ENCODE data around the gene MTARC1. TPM values are rescaled to one million over a fixed set of nuclear protein-coding genes. Genes with fewer than 3 reads are reported as not detected.

Gene MTARC1
- total RNA-seq, 2 donors from 2014 or later, result 5.2 to 71.5 TPM

GRCh38 chr1:220785166-220786056 is 1.3 kb upstream of the MTARC1 start:
- Histone ChIP-seq H3K36me3 (replicated peaks in 1 of 2; ENCODE audit: insufficient read depth in 1 of 2, low read depth in 2 of 2) (no peaks in the 10 kb centered on the region), H3K4me1 (peaks cover 17% of the 10 kb centered on the region), H3K4me3 (no peak overlapping the region), H3K27me3 (no peaks in the 10 kb centered on the region), H3K9me3 (no peaks in the 10 kb centered on the region), H3K27ac (peak overlapping the region in 3 of 4 donors; percentile 85 to 86 (median 85))
- DNase-seq (no peak), ATAC-seq (no peak)
- intact Hi-C loops (cut with DNase I), result no loop called here
- TF ChIP-seq POLR2A (IDR thresholded peaks at IDR 0.05) (no peak), CTCF (IDR thresholded peaks at IDR 0.05) (no peak)
- WGBS, 2 donors, result 81 to 82% methylated on average over 11 of the region's 11 CpGs

- Histone ChIP-seq H3K4me3 (no peak overlapping the region), H3K36me3 (replicated peaks in 1 of 2; ENCODE audit: insufficient read depth in 1 of 2, low read depth in 2 of 2) (no peaks in the 10 kb centered on the region), H3K27ac (peak overlapping the region; percentile 69 to 86 (median 85)), H3K27me3 (no peaks in the 10 kb centered on the region), H3K4me1 (peaks cover 17% of the 10 kb centered on the region), H3K9me3 (no peaks in the 10 kb centered on the region)
- peak in 3 of 4 donors; percentile 40 to 64 (median 52) for DNase-seq
- TF ChIP-seq CTCF (IDR thresholded peaks at IDR 0.05) (peak in 1 of 7 experiments; percentile 3), POLR2A (IDR thresholded peaks at IDR 0.05) (no peak)
- intact Hi-C loops (cut with DNase I), result no loop called here
- WGBS, 2 donors, result 15 to 24% methylated on average over 5 to 13 of the region's 13 CpGs
- ATAC-seq, result peak; percentile 42
Observed at GRCh38 chr1:220786057-220786336, 716 bp upstream of the MTARC1 start.

GRCh38 chr1:220787069-220787619 is 431 bp downstream of the MTARC1 start:
- WGBS, 2 donors, result 1 to 2% methylated on average over 17 to 29 of the region's 32 CpGs
- Histone ChIP-seq H3K4me1 (peaks cover 17% of the 10 kb centered on the region), H3K27me3 (no peaks in the 10 kb centered on the region), H3K4me3 (peak overlapping the region; percentile 21 to 35), H3K36me3 (replicated peaks in 1 of 2; ENCODE audit: insufficient read depth in 1 of 2, low read depth in 2 of 2) (no peaks in the 10 kb centered on the region), H3K27ac (peak overlapping the region; percentile 69 to 86 (median 85)), H3K9me3 (no peaks in the 10 kb centered on the region)
- TF ChIP-seq POLR2A (IDR thresholded peaks at IDR 0.05) (peak in 1 of 3 donors; percentile 3), CTCF (IDR thresholded peaks at IDR 0.05) (no peak)
- DNase-seq (peak; percentile 73 to 84 (median 79)), ATAC-seq (peak; percentile 78)
- intact Hi-C loops (cut with DNase I), result no loop called here

GRCh38 chr1:220788900-220789299 is 2.2 kb downstream of the MTARC1 start:
- 86 to 88% methylated on average over 7 of the region's 7 CpGs for WGBS, 2 donors
- Histone ChIP-seq H3K36me3 (replicated peaks in 1 of 2; ENCODE audit: insufficient read depth in 1 of 2, low read depth in 2 of 2) (no peaks in the 10 kb centered on the region), H3K4me1 (peaks cover 17% of the 10 kb centered on the region), H3K27me3 (no peaks in the 10 kb centered on the region), H3K9me3 (no peaks in the 10 kb centered on the region), H3K27ac (no peak overlapping the region), H3K4me3 (no peak overlapping the region)
- ATAC-seq (no peak), DNase-seq (no peak)
- TF ChIP-seq POLR2A (IDR thresholded peaks at IDR 0.05), result no peak
- no peak for TF ChIP-seq CTCF (IDR thresholded peaks at IDR 0.05)
- intact Hi-C loops (cut with DNase I), result no loop called here
